ENCODE measurements around the gene PYGM.
"Not testable (repeated sequence)": the region's sequence is repeated elsewhere in the genome, so short reads cannot be mapped to it uniquely, and the experiment has no call there.

PYGM gene

DNA sequence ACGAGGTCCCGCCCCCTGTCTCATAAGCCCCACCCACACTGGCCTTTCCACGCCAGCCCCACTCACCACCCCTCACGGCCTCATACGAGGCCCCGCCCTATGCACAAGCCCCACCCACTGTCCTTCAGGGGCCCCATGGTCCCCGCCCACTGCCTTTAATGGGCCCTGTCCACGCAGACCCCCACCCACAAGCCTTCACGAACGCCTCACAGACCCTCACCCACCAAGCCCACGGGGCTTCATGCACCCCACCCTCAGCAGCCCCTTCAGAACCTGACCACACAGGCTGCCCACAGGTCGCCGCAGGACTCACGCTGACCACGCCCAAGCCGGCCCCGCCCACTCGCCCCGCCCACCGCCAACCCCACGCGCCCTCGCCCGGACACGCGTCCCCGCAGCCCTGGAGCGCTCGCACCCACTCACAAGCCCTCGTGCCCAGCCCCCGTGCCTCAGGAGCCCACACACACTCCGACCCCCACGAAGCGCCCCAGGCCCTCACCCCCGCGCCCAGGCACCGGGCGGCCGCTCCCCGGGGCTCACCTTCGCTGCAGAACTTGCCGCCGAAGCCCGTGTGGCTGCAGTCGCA lies 47.3 kb downstream of the PYGM start:
- DNase-seq: no peak
- in situ Hi-C loops (cut with MboI; ENCODE audit: low pct_unique_long_range_greater_than_20kb, low sequenced_read_pairs): no loop called here

DNA sequence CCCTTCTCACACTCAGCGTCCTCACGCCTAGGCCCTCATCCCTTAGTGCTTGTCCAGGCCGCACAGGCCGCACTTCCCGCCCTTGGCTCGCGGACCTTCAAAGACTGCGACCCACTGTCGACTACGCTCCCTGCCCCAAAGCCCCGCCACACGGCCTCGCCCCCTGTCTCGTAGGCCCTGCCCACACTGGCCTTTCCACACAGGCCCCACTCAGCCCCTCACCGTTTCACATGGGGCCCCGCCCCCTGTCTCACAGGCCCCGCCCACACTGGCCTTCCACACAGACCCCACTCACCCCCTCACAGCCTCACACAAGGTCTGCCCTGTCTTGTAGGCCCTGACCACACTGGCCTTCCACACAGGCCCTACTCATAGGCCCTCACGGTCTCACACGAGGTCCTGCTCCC lies 47.8 kb downstream of the PYGM start:
- in situ Hi-C loops (cut with MboI; ENCODE audit: low pct_unique_long_range_greater_than_20kb, low sequenced_read_pairs): no loop called here
- DNase-seq: no peak

DNA sequence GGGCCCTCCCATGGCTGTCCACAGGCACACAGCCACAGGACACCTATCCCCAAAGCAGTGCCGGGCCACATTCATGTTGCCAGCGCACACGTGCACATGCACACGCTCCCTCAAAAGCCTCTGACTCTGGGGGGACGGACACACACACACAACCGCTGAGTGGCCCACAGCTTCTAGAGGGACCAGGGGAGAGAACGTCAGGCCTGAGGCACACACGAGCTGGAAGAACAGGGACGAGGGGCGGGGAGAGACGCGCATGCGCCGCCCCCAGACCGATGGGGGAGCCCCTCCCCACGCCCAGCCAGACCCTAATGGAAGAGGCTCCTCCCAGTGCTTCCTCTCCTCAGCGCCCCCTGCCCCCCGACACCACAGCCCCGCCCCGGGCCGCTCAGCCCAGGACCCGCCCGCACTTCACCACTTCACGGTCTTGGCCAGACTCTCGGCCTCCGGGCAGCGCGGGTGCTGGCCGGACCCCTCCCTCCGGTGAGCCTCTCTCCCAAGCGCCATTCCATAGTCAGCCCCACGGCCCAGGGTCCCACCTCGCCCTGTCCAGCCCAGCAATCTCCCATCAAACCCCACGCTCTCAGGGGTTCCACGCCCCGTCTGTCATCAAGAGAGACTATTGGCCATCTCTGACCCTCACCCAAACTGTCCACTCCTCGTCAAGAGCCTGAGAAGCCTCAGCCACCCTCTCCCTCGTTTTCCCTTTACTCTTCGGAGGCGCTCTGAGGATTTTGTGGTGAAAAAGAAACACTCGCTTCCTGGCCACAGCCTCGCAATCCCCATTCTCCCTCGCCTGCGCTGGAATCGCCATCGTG lies 48.4 kb downstream of the PYGM start:
- DNase-seq: no peak
- in situ Hi-C loops (cut with MboI; ENCODE audit: low pct_unique_long_range_greater_than_20kb, low sequenced_read_pairs): no loop called here

DNA sequence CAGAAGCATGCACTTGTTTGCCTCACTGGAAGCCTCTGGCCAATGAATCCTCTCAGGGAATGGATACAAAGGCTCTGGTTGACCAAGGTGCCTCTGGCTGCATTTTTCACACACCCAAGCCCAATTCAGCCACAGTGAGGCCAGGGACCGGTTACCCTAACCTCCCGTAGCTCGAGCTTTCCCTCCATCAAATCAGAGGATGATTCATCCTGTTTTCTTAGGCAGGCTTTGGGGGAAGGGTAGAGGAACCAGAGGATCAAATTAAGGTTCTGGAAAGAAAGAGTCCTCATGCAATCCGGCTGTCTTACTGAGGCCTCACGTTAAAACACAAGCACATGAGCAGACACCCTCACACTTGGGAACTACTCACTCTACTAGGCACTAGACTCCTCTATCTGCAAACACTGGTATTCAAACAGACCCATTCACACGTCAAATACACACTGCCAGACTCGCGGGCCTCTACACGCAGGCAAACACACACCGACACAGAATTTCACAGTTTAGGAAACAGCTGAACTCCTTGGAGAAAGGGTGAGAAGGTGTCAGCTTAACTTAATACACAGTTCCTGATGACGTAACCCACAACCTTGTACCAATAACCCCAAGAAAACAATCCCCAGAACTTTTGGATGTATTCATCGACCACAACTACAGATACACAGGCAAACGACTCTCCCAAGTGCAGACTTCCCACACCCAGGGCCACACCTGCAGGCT lies 49.2 kb downstream of the PYGM start:
- in situ Hi-C loops (cut with MboI; ENCODE audit: low pct_unique_long_range_greater_than_20kb, low sequenced_read_pairs): no loop called here
- no peak for DNase-seq

DNA sequence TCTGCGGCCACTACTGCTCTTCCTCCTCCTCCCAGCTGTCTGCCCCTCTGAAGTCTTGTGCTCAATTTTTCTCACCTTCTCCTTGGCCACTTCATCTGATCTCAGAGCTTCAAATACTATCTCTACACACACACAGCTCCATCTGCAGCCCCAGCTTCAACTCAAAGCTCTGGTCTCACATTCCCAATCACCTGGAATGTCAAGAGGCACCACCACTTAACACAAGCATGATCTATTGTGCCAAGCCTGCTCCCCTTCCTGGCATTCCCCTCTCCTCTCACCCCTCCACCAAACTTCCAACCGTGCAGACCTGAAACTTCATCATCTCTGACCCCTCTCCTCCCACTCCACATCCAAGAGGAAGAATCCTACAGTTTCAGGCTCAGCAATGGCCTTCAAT lies 54.3 kb downstream of the PYGM start:
- in situ Hi-C loops (cut with MboI; ENCODE audit: low pct_unique_long_range_greater_than_20kb, low sequenced_read_pairs): no loop called here
- DNase-seq: no peak

DNA sequence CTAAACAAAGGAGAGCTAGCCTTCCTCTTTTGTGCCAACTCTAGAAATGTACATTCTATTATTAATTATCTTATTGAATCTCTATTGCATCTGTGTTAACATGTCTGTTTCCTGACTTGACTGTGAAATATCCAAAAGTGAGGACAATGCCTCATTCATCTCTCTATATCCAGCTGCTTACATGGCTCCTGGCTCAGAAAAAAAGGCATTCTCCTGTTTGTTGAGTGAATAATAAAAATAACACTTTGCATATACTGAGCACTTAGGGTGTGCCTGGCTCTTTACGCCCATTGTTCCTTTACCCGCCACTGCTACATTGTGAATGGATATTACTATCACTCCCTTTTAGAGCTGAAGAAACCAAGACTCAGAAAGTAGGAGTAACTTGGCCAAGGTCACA lies 56.7 kb downstream of the PYGM start:
- in situ Hi-C loops (cut with MboI; ENCODE audit: low pct_unique_long_range_greater_than_20kb, low sequenced_read_pairs): no loop called here
- DNase-seq: no peak

DNA sequence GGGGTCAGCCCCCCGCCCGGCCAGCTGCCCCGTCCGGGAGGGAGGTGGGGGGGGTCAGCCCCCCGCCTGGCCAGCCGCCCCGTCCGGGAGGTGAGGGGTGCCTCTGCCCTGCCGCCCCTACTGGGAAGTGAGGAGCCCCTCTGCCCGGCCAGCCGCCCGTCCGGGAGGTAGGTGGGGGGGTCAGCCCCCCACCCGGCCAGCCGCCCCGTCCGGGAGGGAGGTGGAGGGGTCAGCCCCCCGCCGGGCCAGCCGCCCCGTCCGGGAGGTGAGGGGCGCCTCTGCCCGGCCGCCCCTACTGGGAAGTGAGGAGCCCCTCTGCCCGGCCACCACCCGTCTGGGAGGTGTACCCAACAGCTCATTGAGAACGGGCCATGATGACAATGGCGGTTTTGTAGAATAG lies 57.8 kb downstream of the PYGM start:
- in situ Hi-C loops (cut with MboI; ENCODE audit: low pct_unique_long_range_greater_than_20kb, low sequenced_read_pairs); DNase-seq: not testable (repeated sequence)

DNA sequence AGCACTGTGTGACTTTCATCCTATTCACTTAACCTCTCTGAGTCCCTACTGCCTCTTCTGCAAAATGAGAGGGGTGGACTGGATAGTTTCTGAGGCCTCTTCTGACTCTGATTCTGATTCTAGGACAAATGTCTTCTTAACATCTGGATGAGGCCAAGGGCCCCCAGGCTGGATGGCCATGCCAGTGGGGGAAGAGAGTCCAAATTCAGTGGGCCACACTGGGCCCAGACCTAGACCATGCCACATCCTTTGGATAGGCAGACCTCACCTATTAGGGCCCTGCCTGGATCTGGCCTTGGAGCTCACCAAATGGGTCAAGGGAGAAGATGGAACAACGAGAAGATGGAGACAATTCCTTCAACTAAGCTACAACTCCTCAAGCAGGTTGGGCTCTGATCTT lies 61.3 kb downstream of the PYGM start:
- in situ Hi-C loops (cut with MboI; ENCODE audit: low pct_unique_long_range_greater_than_20kb, low sequenced_read_pairs): no loop called here
- no peak for DNase-seq

DNA sequence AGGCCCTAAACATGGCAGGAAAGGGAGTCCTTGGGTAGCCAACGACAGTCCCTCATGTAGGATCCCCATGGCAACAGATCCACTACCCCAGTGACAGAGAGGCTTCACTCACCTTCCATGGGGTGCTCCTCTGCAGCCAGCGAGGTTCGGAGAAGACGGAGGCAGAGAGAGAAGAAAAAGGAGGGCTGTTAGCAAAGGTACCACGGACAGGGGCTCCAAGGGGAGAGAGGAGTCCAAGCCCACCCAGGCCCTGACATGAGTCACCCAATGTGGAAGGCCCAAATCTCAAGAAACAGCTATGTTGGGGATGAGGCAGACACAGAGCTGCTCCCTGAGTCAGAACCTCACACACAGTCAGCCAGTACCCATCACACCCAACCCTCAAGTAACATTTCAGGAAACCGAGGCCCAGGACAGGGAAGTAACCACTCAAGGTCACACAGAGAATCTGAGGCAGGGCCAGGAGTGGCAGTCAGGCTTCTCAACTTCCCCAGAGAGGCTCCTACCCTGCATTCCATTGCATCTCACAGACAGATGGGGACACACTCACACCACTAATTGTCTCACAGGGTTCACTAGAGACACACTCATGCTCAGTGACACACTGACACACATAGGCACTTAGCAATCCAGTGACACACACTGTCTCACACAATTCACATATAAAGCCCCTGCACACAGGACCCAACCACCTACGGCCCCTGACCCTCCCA lies 62.0 kb downstream of the PYGM start:
- no peak for DNase-seq
- in situ Hi-C loops (cut with MboI; ENCODE audit: low pct_unique_long_range_greater_than_20kb, low sequenced_read_pairs): no loop called here

Measured in KBM-7 (cell line).